ENCODE results near the gene PHLDB2.

PHLDB2 gene

DNA sequence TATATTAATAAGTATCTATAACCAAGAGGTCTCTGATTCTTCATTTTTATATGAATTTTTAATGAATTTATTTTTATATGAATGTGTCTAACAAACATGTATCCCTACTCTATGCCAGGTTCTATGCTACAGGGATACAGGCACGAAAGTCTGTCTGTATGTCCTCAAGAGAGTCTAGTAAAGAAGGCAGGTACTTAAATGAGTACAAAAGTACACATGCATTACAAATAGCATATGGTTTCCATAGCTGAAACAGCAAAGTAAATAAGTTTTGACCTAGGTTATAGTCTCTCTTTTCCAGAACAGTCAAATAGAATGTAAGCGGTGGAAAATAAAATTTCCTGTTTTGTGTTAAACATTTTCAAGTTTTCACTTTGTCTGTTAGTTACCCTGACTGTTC lies 106.4 kb downstream of the PHLDB2 start:
- no peak for DNase-seq (ENCODE audit: low spot score)

DNA sequence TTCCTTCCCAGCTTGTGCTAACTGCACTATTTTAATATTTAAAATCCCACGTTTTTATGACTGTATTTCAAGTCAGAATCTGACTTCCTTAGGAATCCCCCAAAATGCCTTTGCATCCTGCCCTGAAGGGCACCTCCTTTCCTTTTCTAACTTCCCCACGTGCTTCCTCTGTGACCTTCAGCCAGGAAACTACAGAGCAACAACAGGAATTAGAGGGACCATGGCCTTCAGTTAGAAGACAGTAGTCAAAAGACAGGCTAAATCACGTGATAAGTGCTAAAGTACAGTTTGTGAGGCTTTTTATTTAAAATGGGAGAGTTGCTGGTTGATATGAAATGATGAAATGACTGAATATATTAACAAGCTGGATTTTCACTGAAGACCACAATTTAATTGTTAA lies 108.0 kb downstream of the PHLDB2 start:
- no peak for DNase-seq (ENCODE audit: low spot score)

DNA sequence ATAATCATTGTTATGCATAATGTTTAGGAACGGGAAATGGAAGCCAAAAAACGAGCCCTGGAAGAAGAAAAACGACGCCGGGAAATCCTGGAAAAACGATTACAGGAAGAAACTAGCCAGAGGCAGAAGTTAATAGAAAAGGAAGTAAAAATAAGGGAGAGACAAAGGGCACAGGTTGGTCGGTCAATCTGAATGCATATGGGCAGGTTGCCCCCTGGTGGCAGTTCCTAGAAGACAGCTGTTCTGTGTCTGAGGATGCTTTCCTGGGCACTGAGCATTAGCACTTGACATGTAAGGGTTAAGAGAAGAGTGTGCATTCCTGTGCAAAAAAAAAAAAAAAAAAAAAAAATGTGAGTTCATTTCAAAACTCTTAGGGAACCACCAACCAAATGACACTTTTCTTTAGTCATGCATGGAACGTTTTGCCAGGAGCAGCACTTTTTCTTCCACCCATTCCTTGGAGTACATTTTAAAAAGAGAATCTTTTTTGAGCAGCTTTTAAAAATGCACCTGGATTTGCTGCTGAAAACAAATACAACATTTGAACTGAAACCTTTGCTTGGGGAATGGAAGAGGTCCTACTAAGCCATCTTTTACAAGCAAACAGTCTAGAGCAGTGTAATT lies 108.7 kb downstream of the PHLDB2 start:
- DNase-seq (ENCODE audit: low spot score) = no peak

DNA sequence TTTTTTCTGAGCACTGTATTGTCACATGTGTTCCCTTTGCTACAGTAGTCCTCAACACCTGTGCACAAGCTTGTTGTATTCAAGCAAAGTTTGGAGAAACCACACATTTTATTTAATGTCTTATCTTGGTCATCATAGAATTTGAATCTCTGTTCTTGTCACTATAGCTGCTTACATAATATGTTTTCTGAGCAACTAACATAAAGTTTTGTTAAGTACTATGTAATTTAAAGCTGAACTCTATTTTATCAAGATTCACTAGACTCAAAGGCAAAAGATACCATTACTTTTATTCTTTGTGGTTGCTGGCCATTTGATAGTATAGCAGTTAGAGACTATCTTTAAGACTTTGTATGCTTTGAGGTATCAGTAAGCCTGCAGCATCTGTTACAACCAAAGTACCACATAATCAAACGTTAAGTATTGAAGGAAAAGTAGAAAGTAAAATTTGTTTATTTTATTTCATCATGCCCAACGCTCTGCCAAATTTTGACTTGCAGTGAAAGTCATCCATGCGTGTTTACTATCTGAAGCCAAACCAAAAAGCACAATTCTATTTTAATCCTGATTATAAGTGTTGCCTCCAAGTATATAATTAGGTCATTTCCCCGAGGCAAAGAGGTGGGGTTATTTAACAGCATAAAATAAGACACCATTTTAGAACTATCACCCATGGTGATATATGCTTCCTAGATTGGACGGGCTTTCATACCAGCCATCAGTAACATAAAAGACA lies 109.4 kb downstream of the PHLDB2 start:
- no peak for DNase-seq (ENCODE audit: low spot score)

DNA sequence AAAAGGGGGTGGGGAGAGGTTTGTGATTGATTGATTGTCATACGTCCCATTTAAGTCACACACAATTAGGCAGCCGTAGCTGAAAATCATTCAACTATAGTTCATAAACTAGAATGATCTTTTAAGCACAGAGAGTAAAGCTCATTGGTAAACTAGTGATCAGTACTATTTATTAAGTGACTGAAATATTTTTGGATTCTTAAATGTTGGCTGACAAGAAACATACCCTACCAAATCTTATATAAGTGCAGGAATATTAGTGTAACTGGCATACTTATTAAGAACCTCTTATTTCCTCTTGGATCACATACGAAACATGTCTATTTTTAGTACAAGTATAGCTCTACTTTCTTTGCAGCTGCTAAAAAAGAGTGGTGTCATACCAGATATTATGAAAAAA lies 111.3 kb downstream of the PHLDB2 start:
- DNase-seq (ENCODE audit: low spot score) = no peak

DNA sequence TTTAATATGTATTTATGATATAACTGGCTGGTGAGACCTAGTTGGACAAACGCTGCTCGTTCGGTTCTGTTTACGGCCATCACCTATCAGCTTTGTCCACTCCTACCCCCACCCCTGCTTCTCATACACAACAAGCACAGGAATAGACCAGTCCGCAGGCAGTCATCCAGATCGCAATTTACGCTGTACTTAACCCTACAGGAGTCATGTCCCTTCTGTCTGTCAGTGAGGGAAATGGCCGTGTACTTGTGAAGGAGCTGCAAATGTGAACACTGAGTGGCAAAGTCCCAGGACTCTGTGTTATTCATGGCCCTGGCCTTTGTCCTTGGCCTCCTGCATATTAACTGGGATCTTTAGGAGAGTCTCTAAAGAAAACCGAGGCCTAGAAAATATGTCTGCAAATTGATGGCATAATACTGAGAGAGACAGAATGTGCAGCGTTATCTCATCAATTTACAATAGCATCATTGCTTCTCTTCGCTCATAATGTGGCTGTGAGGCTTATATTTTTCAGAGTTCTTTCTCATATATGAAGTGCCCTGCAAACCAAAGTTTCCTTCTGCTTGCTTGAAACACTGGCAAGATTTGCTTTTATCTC lies 112.6 kb downstream of the PHLDB2 start:
- no peak for DNase-seq (ENCODE audit: low spot score)

DNA sequence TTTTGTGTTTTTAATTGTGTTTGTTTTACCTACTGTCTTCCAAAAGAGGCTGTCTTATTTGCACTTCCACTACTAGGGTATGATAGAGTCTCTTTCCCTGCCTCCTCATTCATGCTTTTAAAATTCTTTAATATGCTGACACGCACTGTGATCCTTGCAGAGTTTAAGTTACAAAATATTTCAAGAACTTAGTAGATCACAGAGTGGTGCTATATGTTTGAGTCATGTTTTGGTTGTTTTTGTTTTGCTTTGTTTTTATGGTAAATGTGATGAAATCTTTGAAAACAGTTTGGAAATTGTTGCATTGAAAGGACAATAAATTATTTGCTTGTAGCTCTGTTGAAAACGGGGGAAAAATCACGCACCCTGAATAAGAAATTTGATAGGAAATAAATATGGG lies 113.8 kb downstream of the PHLDB2 start:
- no peak for DNase-seq (ENCODE audit: low spot score)

DNA sequence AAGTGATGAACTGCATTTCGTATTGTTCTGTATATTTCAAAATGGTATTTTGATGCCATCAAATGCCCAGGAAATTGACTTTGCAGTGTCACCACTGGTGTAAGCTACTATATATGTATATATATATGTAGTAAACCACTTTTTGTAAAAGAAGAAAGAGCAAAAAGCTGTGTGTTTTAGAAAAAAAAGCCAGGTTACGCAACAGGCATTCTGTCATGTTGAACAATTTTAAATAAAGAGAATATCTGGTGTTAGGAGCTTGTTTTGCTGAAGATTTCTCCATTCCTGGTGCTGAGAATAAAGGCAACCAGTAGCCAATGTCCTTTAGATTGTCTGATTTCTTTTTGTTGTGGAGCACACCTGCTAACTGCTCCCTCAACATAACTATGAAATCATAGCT lies 116.1 kb downstream of the PHLDB2 start:
- DNase-seq (ENCODE audit: low spot score) = no peak

DNA sequence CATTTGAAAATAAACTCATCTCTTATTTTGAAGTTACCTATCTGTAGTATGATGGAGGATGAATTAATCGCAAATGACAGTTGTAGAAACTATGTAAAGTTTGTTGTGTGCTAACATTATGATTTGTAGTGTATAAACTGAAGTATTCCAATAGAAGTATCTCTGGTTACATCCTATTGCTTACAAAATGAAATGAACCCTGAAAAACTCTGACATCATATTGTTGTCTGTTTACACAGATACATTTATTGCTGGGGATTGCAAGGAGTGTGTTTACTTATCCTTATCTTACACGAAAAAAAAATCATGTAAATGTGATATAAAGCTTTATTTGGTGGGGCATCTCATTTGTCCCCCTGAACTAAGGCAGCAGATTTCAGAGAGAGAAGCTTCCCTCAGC lies 117.2 kb downstream of the PHLDB2 start:
- DNase-seq (ENCODE audit: low spot score) = no peak

DNA sequence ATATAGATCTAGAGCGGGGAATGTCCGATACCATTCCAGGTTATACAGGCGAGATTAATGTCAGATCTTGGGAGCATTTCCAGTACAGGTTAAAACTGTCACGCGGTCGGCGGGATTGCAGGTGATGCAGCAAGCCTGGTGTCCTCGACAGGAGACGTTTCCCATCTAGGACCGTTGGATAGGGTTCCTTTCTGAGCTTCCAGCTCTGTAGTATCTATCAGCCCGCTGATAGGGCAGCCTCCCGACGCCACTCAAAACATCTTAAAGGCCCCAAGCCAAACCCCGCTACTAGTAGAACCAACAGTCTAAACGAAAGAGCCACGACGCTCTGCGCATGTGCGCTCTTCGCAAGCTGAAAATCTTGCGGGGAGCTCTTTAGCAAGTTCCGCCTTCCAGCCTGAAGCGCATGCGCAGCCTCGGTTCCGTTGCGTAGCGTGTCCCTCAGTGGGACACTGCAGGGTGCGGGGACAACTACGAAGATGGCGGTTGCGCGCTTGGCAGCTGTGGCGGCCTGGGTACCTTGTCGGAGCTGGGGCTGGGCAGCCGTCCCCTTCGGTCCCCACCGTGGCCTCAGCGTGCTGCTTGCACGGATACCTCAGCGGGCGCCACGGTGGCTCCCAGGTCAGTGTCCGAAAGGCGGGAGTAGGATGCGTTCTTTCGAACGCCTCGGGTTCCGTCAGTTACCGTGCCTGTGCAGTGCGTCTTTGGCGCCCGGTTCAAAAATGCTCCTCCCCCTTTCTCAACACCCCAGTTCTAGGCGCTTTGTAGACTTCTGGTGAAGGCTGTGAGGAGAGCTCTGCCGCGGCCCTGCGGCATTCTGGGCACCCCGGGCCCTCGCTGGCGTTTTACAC lies 119.7 kb downstream of the PHLDB2 start, which contains the start of gene ABHD10:
Gene ABHD10 (plus strand): TSS at position 444 of the 851 bp plus-strand sequence. CDS start 36 bp downstream, at position 480.
- peak; percentile 76 for DNase-seq (ENCODE audit: low spot score)

DNA sequence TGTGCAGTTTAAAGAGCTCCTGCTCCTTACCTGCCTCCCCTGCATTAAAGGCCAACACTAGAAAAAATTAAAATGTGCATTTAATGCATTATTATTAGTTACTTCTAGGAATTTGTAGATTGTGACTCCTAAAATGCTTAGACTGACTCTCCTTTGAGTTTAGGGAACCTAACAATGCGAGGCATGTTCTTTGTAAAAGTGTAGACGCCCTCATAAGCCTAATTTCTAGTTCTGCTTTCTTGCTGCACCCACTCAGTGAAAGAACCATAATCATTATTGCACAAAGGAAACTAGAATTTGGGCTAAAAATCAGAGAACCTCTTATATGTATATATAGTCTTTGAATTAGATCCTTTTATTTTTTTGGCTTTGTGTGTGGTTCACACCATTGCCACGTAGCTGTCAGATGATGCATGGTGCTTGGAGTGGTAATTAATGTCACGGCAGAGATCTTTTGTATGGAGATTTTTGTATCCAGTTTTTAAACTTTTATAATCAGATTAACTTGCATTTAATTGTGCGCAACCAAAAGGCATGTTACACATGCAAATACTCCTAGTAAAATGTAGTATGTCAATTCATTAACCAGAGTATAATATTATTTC lies 120.5 kb downstream of the PHLDB2 start:
- DNase-seq (ENCODE audit: low spot score) = no peak

DNA sequence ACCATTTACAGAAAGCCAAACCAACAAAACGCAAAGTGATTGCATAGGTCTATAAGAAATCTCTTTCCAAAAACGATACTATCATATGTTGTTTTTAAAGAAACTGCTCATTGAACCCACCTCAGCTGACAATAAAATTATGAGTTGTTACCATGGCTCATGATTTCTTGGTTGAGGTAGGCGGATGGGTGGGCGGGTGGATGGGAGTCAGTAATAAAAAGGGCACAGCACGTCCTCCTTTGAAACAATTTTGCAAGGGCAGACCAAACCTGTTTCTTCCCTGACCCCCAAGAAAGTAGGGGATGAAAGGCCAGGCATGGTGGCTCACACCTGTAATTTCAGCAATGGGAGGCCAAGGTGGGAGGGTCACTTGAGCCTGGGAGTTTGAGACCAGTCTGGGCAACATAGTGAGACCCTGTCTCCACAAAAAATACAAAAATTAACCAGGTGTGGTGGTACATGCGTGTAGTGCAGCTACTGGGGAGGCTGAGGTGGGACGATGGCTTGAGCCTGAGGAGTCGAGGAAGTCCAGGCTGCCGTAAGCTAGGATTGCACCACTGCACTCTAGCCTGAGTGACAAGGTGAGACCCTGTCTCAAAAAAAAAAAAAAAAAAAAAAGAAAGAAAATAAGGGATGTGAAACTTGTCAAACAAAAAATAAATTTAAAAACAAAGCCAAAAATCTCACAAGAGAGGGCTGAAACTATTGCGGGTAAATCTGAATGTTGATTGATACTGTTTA lies 121.8 kb downstream of the PHLDB2 start:
- no peak for DNase-seq (ENCODE audit: low spot score)

DNA sequence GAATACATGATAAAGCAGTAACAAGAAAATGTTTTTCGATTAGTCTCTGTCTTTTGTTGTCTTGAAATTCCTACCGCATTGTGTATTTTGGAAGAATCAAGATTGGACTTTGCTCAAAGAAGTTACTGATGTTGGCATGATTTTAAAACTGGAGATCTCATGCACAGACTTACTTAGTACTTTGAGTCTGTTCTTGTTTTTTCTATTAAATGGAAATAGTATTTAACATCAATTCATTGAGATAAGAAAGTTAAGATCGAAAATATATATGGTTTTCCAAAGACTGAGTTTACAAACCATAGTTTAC lies 122.3 kb downstream of the PHLDB2 start:
- DNase-seq (ENCODE audit: low spot score) = no peak

DNA sequence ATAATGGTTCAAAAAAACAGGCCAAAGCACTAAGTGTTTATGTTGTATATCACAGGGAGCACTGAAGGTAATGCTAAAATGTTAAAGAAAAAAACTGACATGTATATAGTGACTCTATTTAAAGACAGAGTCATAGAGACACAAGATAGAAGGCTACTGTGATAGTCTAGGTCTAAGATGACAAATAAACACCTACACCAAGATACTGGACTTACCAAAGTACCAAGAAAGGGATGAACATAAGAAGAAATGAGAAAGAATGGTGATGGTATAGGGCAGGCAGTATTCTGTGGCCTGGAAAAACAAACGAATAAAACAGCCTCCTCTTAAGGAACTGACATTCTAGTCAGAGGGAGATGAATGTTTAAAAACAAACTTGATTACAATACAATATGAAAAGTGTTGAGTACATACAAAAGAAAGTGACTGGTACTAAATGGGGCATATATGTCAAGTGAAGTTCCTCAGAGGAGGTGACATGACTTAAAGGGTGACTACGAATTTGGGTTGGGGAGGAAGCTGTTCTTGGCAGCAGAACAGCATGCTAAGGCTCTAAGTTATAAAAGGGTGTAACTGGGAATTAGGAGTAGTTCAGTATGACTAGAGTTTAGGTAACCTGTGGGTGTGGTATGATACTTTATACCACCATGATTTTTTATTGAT lies 125.7 kb downstream of the PHLDB2 start:
- no peak for DNase-seq (ENCODE audit: low spot score)

DNA sequence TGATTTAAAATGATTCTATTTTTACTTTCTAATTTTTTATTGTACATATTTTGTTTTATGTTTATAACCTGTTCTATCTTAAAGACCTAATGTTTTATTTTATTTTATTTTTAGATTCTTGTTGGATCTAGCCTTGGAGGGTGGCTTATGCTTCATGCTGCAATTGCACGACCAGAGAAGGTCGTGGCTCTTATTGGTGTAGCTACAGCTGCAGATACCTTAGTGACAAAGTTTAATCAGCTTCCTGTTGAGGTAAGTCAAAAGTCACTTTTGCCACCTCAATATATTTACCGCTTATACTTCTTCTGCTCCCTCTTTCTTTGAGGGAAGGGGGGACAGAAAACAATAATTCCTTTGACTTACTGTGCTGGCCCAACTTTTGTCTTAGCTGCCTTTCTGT lies 127.7 kb downstream of the PHLDB2 start:
- no peak for DNase-seq (ENCODE audit: low spot score)

DNA sequence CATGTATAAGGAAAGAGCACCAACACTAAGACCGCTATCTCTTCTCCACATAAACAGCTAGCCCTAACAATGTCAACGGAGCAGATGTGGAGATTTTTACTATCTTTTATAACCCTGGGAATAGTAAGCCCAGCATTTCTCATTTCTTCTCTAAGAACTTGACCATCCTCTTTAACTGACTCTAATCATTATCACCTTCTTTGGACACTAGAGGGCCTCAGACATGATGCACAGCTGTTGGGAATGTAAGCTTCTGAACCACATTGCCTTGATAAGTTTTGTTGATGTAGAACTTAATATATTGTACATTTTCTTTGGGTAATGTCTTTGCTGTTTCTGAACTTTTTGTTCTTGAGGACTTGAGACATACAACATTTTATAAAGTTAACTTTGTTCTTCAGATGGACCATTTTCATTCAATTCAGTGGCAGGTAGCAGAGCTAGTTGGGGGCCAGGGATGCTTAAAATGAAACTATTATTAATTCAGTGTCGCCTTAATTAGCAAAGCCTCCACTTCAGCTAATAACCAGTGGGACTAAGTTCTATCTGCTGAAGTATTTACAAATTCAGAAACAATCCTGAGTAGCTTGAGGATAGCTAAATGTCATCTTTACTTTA lies 130.1 kb downstream of the PHLDB2 start:
- no peak for DNase-seq (ENCODE audit: low spot score)

DNA sequence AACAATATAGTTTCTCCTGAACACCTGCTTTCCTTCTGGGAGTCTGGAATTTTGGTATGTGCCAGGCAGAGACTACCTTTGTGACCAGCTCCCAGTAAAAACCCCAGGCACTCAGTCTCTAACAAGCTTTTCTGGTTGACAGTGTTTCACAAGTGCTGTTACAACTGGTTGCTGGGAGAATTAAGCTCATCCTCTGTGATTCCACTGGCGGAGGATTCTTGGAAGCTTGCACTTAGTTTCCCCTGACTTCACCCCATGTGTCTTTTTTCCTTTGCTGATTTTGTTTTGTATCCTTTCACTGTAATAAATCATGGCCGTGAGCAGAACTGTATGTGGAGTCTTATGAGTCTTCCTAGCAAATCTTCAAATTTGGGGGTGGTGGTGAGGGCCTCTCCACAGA lies 134.0 kb downstream of the PHLDB2 start:
- no peak for DNase-seq (ENCODE audit: low spot score)

DNA sequence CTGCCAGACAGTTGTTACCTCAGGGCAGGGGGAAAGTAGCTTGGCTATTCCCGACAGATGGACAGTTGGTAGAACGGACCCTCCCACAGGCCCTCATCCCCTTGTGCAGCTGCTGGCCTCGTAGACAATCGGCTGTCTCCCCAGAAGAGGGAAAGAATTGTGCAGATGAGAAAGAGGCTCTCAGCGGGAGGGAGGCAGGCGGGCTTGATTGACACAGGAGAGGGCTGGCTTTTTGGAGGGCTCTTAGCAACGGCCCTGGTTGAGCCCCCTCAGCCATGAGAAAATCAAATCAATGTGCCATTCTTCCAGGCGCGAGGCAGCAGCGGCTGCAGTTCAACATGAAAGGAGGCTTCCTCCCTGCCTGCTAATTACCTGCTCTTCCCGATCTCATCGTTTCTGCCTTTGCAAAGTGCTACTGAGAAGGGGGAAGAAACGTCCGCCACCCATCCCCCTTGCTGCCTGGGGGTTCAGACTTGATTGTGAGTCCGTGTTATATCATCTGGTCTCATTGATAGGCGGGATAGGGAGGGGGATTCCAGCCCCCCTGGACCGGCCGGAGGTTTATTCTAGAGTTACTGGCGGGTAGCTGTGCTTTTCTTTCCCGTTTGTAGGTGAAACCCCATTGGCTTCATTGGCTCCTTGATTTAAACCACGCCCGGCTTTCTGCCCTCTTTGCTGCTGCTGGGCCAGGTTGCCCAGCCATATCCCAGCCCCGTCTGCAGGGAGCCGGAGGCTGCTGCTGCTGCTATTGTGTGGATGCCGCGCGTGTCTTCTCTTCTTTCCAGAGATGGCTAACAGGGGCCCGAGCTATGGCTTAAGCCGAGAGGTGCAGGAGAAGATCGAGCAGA lies 139.8 kb downstream of the PHLDB2 start, which contains the start of gene TAGLN3:
Gene TAGLN3 (plus strand): TSS at position 287 of the 848 bp plus-strand sequence. CDS start 501 bp downstream, at position 788.
- DNase-seq (ENCODE audit: low spot score) = no peak
